K562 (cell line): Measurements from ENCODE around the gene EIF5. TPM values are rescaled to one million over a fixed set of nuclear protein-coding genes. Genes with fewer than 3 reads are reported as not detected.

Experiments
- ATAC-seq: fragments of 200-7000 bp; cut with Tn5 transposase; 3 replicates; pipeline ENCODE4 v1.9.1; 2020; ENCODE audit warnings: moderate library complexity
- BruUV-seq: library from RNA; stranded (reverse); fragments of 400-500 nt; replicated peaks from 2 replicates; lab custom pipeline; 2021; lab: Mats Ljungman, UMichigan
- CTCF ChIA-PET: fragments of 300-600 bp; formaldehyde crosslinking; extraction: SDS; loops from one replicate; lab custom pipeline; 2021; ENCODE audit warnings: low intra/inter-chr PET ratio; lab: Yijun Ruan, JAX
- POLR2A ChIA-PET: fragments of 300-600, 350-650 bp; sonication (Branson Sonifier 250); formaldehyde crosslinking; extraction: SDS; loops from one replicate; lab custom pipeline; 2021; ENCODE audit warnings: antibody characterized with exemption, inconsistent platforms; lab: Yijun Ruan, JAX
- DNase-seq, 4 experiments: peaks; one replicate each; pipeline versions ENCODE4 v3.0.0 to v3.0.0-alpha.2; 2011 to 2018; ENCODE audit warnings: low spot score in 3 of 4, mixed read lengths in 3 of 4; ENCODE audit errors: extremely low read depth in 1 of 4
- FAIRE-seq: peaks from 2 replicates; lab custom pipeline; 2011; peaks lifted over from hg19 to GRCh38; lab: Jason Lieb, UNC
- H2AFZ ChIP-seq: 2 replicates; pipeline ENCODE4 v1.6.0; 2011; ENCODE audit warnings: low read depth, low read length, control low read depth, inconsistent platforms
- H3K27ac ChIP-seq: fragments of 200-600 bp; 3 replicates; pipeline ENCODE4 v1.8.0; 2011; ENCODE audit warnings: low read depth, mild to moderate bottlenecking, control low read depth, inconsistent platforms, low read length, moderate library complexity, mixed read lengths; ENCODE audit errors: extremely low read depth
- H3K27me3 ChIP-seq, 2 experiments: fragments of 300-600 bp in 1 of 2; 2 replicates in 1 of 2; 3 replicates in 1 of 2; pipeline versions ENCODE4 v1.6.0 to v1.8.0; 2011; ENCODE audit warnings: inconsistent platforms in 2 of 2, low read length in 2 of 2, mild to moderate bottlenecking in 1 of 2, mixed read lengths in 1 of 2, moderate library complexity in 1 of 2; ENCODE audit not compliant: control insufficient read depth in 2 of 2, insufficient read depth in 2 of 2
- H3K36me3 ChIP-seq: fragments of 300-600 bp; 3 replicates; pipeline ENCODE4 v1.8.0; 2011; ENCODE audit warnings: mild to moderate bottlenecking, low read length, inconsistent platforms; ENCODE audit not compliant: control insufficient read depth, insufficient read depth
- H3K4me1 ChIP-seq, 2 experiments: fragments of 200-600 bp in 1 of 2; replicated peaks in 1 of 2; 2 replicates in 1 of 2; 3 replicates in 1 of 2; pipeline versions ENCODE4 v1.5.1 to v1.8.0; 2011; ENCODE audit warnings: inconsistent platforms in 2 of 2, low read length in 2 of 2, mild to moderate bottlenecking in 1 of 2, mixed read lengths in 1 of 2, moderate library complexity in 1 of 2; ENCODE audit not compliant: control insufficient read depth in 2 of 2, insufficient read depth in 2 of 2
- H3K4me2 ChIP-seq: 2 replicates; pipeline ENCODE4 v1.6.1; 2011; ENCODE audit warnings: low read length, control low read depth, inconsistent platforms, mixed read lengths; ENCODE audit not compliant: insufficient read depth
- H3K4me3 ChIP-seq: fragments of 200-600 bp; sonication (generic), shearing (Covaris generic); 2 replicates; pipeline ENCODE4 v1.5.1; 2016; ENCODE audit warnings: control low read depth, inconsistent platforms
- H3K79me2 ChIP-seq: fragments of 200-600 bp; 3 replicates; pipeline ENCODE4 v1.8.0; 2011; ENCODE audit warnings: low read length, inconsistent platforms; ENCODE audit not compliant: control insufficient read depth, insufficient read depth
- H3K9ac ChIP-seq, 2 experiments: 2 replicates each; pipeline versions ENCODE4 v1.6.0 to v1.6.1; 2011; ENCODE audit warnings: low read depth in 2 of 2, low read length in 2 of 2, control low read depth in 1 of 2, inconsistent platforms in 1 of 2, mild to moderate bottlenecking in 1 of 2, mixed read lengths in 1 of 2; ENCODE audit not compliant: insufficient read depth in 1 of 2
- H3K9me1 ChIP-seq: one replicate; pipeline ENCODE4 v1.6.0; 2011; ENCODE audit warnings: inconsistent platforms, mild to moderate bottlenecking, low read length, moderate library complexity; ENCODE audit not compliant: control insufficient read depth, insufficient read depth
- H3K9me3 ChIP-seq: replicated peaks from 2 replicates; pipeline ENCODE4 v1.5.1; 2011; ENCODE audit warnings: low read depth, low read length, inconsistent platforms; ENCODE audit not compliant: control insufficient read depth, insufficient read depth
- H4K20me1 ChIP-seq: replicated peaks from 2 replicates; pipeline ENCODE4 v1.6.1; 2011; ENCODE audit warnings: low read length, inconsistent platforms, mixed read lengths; ENCODE audit not compliant: control insufficient read depth, insufficient read depth
- HIVEP1 ChIP-seq: fragments of 250-450 bp; sonication (Bioruptor Pico); IDR thresholded peaks from 2 replicates; pipeline ENCODE4 v1.4.0; 2020; ENCODE audit warnings: mild to moderate bottlenecking
- KHSRP ChIP-seq: fragments of 450-650 bp; IDR thresholded peaks from 2 replicates; pipeline ENCODE4 v1.6.1; 2017
- NELFE ChIP-seq: IDR thresholded peaks from 2 replicates; pipeline ENCODE4 v1.6.1; 2011; ENCODE audit warnings: mild to moderate bottlenecking; ENCODE audit not compliant: insufficient read depth, insufficient read length
- NFIX ChIP-seq: fragments of 250-450 bp; sonication (Bioruptor Pico); IDR thresholded peaks from 2 replicates; pipeline ENCODE4 v1.4.0; 2020; ENCODE audit warnings: low read depth, mild to moderate bottlenecking, moderate library complexity
- RUNX1 ChIP-seq: sonication (generic); IDR thresholded peaks from 2 replicates; pipeline ENCODE4 v1.6.1; 2016; ENCODE audit warnings: antibody characterized with exemption, low read depth
- SMARCA5 ChIP-seq: fragments of 450-650 bp; IDR thresholded peaks from 2 replicates; pipeline ENCODE4 v1.6.1; 2016
- SMARCC2 ChIP-seq: fragments of 450-650 bp; IDR thresholded peaks from 2 replicates; pipeline ENCODE4 v1.6.1; 2017; ENCODE audit warnings: antibody characterized with exemption, moderate library complexity, mild to moderate bottlenecking, low read depth
- THAP12 ChIP-seq: fragments of 250-450 bp; sonication (Bioruptor Pico); IDR thresholded peaks from 2 replicates; pipeline ENCODE4 v1.9.0; 2021; ENCODE audit warnings: mild to moderate bottlenecking, inconsistent platforms
- ZBTB26 ChIP-seq: fragments of 450-650 bp; formaldehyde crosslinking; IDR thresholded peaks from 2 replicates; pipeline ENCODE4 v1.4.0; 2022; ENCODE audit warnings: missing genetic modification characterization
- ZBTB33 ChIP-seq: sonication (generic); formaldehyde crosslinking; IDR thresholded peaks from 2 replicates; pipeline ENCODE4 v1.8.1; 2023; ENCODE audit warnings: mild to moderate bottlenecking, missing genetic modification reagents
- ZHX1 ChIP-seq: fragments of 150-350 bp; conservative IDR thresholded peaks from 2 replicates; pipeline ENCODE4 v1.6.1; 2014; ENCODE audit warnings: low read length
- WGBS: fragments of 100-300 bp; shearing (Covaris generic); methylation state at CpG from one replicate; pipeline ENCODE4 v1.1.6; 2016; ENCODE audit warnings: low coverage, mixed read lengths; ENCODE audit not compliant: insufficient coverage; ENCODE audit errors: missing lambda C conversion rate; 5-methylcytosine and 5-hydroxymethylcytosine counted together
- in situ Hi-C: fragments of 300-500 bp; cut with MboI; formaldehyde crosslinking; loops from 4 replicates; pipeline ENCODE4 v1.15.0; 2018; ENCODE audit warnings: inconsistent platforms, mixed read lengths
- intact Hi-C: fragments of 100-400 bp; cut with micrococcal nuclease; formaldehyde crosslinking; loops from 2 replicates; pipeline ENCODE4 v1.14.2; 2022
- polyA plus RNA-seq, 8 experiments: library from polyadenylated mRNA; depleted of rRNA in 4 of 8; stranded (reverse) in 5 of 8; unstranded in 3 of 8; fragments of >200 nt; fragmentation: Nextera tagmentation in 2 of 8; fragmentation: Illumina TruSeq in 1 of 8; extraction: Ambion mirVana in 2 of 8; extraction: Trizol in 1 of 8; gene quantifications; 2 replicates each; pipeline versions ENCODE4 v1.2.1 to v1.2.3, GENCODE V29; 2011 to 2014; ENCODE audit warnings: inconsistent platforms in 1 of 8, missing spikeins in 1 of 8
- total RNA-seq, 7 experiments: library from RNA; depleted of rRNA in 6 of 7; stranded (reverse); fragments of >200 nt in 6 of 7; fragmentation: Illumina TruSeq in 2 of 7; extraction: Trizol in 2 of 7; gene quantifications; 2 replicates each; pipeline versions ENCODE4 v1.2.1 to v1.2.3, GENCODE V29; 2011 to 2021; ENCODE audit warnings: low replicate concordance in 1 of 7

EIF5 gene
- total and polyA plus RNA-seq, 9 of the 15 experiments (the other 6 are each of a cell fraction or from before 2014, with no cell fraction given): 92.7 to 442 (median 190) TPM

- TF ChIP-seq ZBTB33 (CRISPR knock-in tag): no peak
Measured at GRCh38 chr14:103313704-103314103, 20.3 kb upstream of the EIF5 start (continued).

GRCh38 chr14:103314496-103315277, 19.4 kb upstream of the EIF5 start:
- peak overlapping the region; percentile 55 to 68; a peak in 3 of 4 replicates for H3K9ac ChIP-seq
- ATAC-seq: peak; percentile 83
- intact Hi-C loops (loop anchor here (2.0 kb wide), 1 partner anchor 18 kb away; no protein-coding TSS in a partner anchor), in situ Hi-C loops (no loop called here)
- no TSS peak for BruUV-seq
- H3K4me2 ChIP-seq: peak overlapping the region; percentile 65
- H3K4me3 ChIP-seq: no peak overlapping the region
- H3K4me1 ChIP-seq: peaks cover 20 to 54% of the 10 kb centered on the region in 2 experiments
- peak overlapping the region; percentile 81 for H2AFZ ChIP-seq
- H3K27ac ChIP-seq: peak overlapping the region; percentile 73
- ChIA-PET CTCF (no interaction called here), POLR2A (interaction anchor here (0.5 to 3.3 kb wide), 8 partner anchors 14 to 404 kb away, joined by 3 to 12 read pairs (median 3); no protein-coding TSS in a partner anchor)
- FAIRE-seq: peak; percentile 93
- peak; percentile 58 to 89 (median 69) for DNase-seq
- no peaks in the 10 kb centered on the region for H3K36me3 ChIP-seq
- no peaks in the 10 kb centered on the region for H3K9me3 ChIP-seq
- H3K27me3 ChIP-seq: no peaks in the 10 kb centered on the region
- 0% methylated on average over 8 of the region's 13 CpGs for WGBS
- H3K79me2 ChIP-seq: no peaks in the 10 kb centered on the region
- no peaks in the 10 kb centered on the region for H3K9me1 ChIP-seq
- no peaks in the 10 kb centered on the region for H4K20me1 ChIP-seq
- TF ChIP-seq SMARCA5: no peak
- no peak for TF ChIP-seq HIVEP1 (CRISPR knock-in tag)
- no peak for TF ChIP-seq NELFE
- no peak for TF ChIP-seq THAP12 (CRISPR knock-in tag)
- no peak for TF ChIP-seq NFIX
- TF ChIP-seq ZHX1: no peak
- no peak for TF ChIP-seq KHSRP
- peak; percentile 22; the same call in 1 of the 2 replicates for TF ChIP-seq SMARCC2
- no peak for TF ChIP-seq ZBTB26 (CRISPR knock-in tag)
- no peak for TF ChIP-seq RUNX1
